ENCODE results near the gene MST1R.
"Not testable (repeated sequence)": the region's sequence is repeated elsewhere in the genome, so short reads cannot be mapped to it uniquely, and the experiment has no call there.

MST1R gene

DNA sequence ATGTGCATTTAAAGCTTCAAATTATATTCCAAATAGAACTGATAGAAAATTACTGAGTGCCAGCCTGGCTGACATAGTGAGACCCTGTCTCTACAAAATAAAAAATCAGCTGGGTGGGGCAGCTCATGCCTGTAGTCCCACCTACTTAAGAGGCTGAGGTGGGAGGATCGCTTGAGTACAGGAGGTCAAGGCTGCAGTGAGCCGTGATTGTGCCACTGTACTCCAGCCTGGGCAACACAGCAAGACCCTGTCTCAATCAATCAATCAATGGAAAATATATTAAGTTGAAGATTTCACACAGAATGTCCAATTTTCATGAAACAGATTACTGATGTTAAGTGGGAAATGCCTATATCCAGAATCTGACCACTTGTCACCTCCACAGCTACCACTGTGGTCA lies 21.8 kb upstream of the MST1R start:
- H3K4me1 ChIP-seq (ENCODE audit: insufficient read depth, low read length, severe bottlenecking), result peaks cover 21% of the 10 kb centered on the region

DNA sequence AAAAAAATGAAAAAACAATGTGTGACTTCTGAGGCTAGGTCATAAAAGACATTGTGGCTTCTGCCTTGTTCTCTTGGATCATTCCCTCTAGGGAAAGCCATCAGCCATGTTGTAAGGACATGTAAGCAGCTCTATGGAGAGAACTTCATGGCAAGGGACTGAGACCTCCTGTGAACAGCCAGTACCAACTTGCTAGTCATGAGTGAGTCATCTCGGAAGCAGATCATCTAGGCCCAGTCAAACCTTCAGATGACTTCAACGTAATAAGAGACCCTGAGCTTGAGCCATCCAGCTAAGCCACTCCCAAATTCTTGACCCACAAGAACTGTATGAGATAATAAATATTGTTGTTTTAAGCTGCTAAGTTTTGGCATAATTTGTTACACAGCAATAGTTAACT lies 21.0 kb upstream of the MST1R start:
- no peak overlapping the region for H3K4me2 ChIP-seq (ENCODE audit: low read length)
- H3K27ac ChIP-seq (ENCODE audit: low read depth, low read length, poor library complexity, severe bottlenecking), result no peak overlapping the region
- H3K36me3 ChIP-seq (ENCODE audit: insufficient read depth, low read length), result no peaks in the 10 kb centered on the region

More for the DNA sequence above, 21.8 kb upstream of the MST1R start:
- Histone ChIP-seq H3K36me3 (ENCODE audit: insufficient read depth, low read length) (no peaks in the 10 kb centered on the region), H3K9me3 (ENCODE audit: low read length) (no peaks in the 10 kb centered on the region), H3K9ac (ENCODE audit: low read length) (no peak overlapping the region), H3K9me2 (ENCODE audit: low read depth, low read length) (no peaks in the 10 kb centered on the region), H4K20me1 (ENCODE audit: insufficient read depth, low read length) (no peaks in the 10 kb centered on the region), H2AFZ (ENCODE audit: low read length) (no peak overlapping the region), H3K27ac (ENCODE audit: low read depth, low read length, poor library complexity, severe bottlenecking) (no peak overlapping the region), H3K4me3 (ENCODE audit: low read depth, low read length, poor library complexity, severe bottlenecking) (no peak overlapping the region), H3K27me3 (ENCODE audit: insufficient read depth, low read length) (no peaks in the 10 kb centered on the region), H3F3A (ENCODE audit: insufficient read depth, low read length) (no peaks in the 10 kb centered on the region), H3K4me2 (ENCODE audit: low read length) (no peak overlapping the region), H3K79me2 (ENCODE audit: insufficient read depth, low read length) (no peaks in the 10 kb centered on the region)
- TF ChIP-seq EZH2 (IDR thresholded peaks at IDR 0.05; ENCODE audit: borderline replicate concordance, low read length), result no peak
- TF ChIP-seq, protein P1, sequence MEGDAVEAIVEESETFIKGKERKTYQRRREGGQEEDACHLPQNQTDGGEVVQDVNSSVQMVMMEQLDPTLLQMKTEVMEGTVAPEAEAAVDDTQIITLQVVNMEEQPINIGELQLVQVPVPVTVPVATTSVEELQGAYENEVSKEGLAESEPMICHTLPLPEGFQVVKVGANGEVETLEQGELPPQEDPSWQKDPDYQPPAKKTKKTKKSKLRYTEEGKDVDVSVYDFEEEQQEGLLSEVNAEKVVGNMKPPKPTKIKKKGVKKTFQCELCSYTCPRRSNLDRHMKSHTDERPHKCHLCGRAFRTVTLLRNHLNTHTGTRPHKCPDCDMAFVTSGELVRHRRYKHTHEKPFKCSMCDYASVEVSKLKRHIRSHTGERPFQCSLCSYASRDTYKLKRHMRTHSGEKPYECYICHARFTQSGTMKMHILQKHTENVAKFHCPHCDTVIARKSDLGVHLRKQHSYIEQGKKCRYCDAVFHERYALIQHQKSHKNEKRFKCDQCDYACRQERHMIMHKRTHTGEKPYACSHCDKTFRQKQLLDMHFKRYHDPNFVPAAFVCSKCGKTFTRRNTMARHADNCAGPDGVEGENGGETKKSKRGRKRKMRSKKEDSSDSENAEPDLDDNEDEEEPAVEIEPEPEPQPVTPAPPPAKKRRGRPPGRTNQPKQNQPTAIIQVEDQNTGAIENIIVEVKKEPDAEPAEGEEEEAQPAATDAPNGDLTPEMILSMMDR (IDR thresholded peaks at IDR 0.05; ENCODE audit: low read length), result no peak

DNA sequence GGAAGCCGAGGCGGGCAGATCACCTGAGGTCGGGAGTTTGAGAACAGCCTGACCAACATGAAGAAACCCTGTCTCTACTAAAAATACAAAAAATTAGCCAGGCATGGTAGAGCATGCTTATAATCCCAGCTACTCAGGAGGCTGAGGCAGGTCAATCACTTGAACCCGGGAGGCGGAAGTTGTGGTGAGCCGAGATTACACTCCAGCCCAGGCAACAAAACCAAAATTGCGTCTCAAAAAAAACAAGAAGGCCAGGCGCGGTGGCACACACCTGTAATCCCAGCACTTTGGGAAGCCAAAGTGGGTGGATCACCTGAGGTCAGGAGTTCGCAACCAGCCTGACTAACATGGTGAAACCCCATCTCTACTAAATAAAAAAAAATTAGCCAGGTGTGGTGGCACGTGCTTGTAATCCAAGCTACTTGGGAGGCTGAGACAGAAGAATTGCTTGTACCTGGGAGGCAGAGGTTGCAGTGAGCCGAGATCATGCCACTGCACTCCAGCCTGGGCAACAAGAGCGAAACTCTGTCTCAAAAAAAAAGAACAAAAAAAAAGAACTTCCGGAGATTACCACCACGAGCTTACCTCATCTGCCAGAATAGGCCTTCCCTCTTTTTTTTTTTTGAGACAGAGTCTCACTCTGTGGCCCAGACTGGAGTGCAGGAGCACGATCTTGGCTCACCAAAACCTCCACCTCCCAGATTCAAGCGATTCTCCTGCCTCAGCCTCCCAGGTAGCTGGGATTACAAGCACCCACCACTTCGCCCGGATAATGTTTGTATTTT lies 14.3 kb upstream of the MST1R start:
- H2AFZ ChIP-seq (ENCODE audit: low read length); H3K79me2 ChIP-seq (ENCODE audit: insufficient read depth, low read length); H3K4me3 ChIP-seq (ENCODE audit: low read depth, low read length, poor library complexity, severe bottlenecking); H3K27ac ChIP-seq (ENCODE audit: low read depth, low read length, poor library complexity, severe bottlenecking); H4K20me1 ChIP-seq (ENCODE audit: insufficient read depth, low read length); H3K36me3 ChIP-seq (ENCODE audit: insufficient read depth, low read length); H3K4me1 ChIP-seq (ENCODE audit: insufficient read depth, low read length, severe bottlenecking); H3F3A ChIP-seq (ENCODE audit: insufficient read depth, low read length); H3K4me2 ChIP-seq (ENCODE audit: low read length); H3K27me3 ChIP-seq (ENCODE audit: insufficient read depth, low read length); H3K9me3 ChIP-seq (ENCODE audit: low read length); H3K9ac ChIP-seq (ENCODE audit: low read length); H3K9me2 ChIP-seq (ENCODE audit: low read depth, low read length): not testable (repeated sequence)

More for the DNA sequence above, 21.0 kb upstream of the MST1R start:
- no peaks in the 10 kb centered on the region for H3K27me3 ChIP-seq (ENCODE audit: insufficient read depth, low read length)
- no peaks in the 10 kb centered on the region for H3F3A ChIP-seq (ENCODE audit: insufficient read depth, low read length)
- H2AFZ ChIP-seq (ENCODE audit: low read length), result no peak overlapping the region
- TF ChIP-seq, protein P1 (IDR thresholded peaks at IDR 0.05; ENCODE audit: low read length), result no peak
- no peak for TF ChIP-seq EZH2 (IDR thresholded peaks at IDR 0.05; ENCODE audit: borderline replicate concordance, low read length)
- peaks cover 14% of the 10 kb centered on the region for H3K4me1 ChIP-seq (ENCODE audit: insufficient read depth, low read length, severe bottlenecking)
- no peaks in the 10 kb centered on the region for H4K20me1 ChIP-seq (ENCODE audit: insufficient read depth, low read length)
- H3K79me2 ChIP-seq (ENCODE audit: insufficient read depth, low read length), result no peaks in the 10 kb centered on the region
- H3K4me3 ChIP-seq (ENCODE audit: low read depth, low read length, poor library complexity, severe bottlenecking), result no peak overlapping the region
- H3K9me2 ChIP-seq (ENCODE audit: low read depth, low read length), result no peaks in the 10 kb centered on the region
- H3K9me3 ChIP-seq (ENCODE audit: low read length), result no peaks in the 10 kb centered on the region
- no peak overlapping the region for H3K9ac ChIP-seq (ENCODE audit: low read length)

DNA sequence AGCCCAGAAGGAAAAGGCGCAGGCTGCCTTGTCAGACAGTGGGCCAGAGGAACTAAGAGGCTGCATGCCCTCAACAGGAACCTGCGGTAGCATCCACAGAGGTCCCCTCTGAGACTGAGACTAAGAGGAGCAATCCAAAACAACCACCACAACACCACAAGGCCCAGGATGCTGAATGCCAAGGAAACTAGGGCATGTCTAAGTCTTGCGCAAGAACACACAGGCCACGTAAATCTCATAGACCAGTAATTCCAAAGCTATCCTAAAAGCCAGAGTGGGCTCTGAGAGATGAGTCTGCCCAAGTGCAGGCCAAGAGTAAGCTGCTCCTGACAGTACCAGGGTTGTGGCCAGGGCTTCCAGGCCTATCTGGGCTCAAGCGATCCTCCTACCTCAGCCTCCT lies 13.0 kb upstream of the MST1R start:
- Histone ChIP-seq H3K36me3 (ENCODE audit: insufficient read depth, low read length) (peaks cover 9% of the 10 kb centered on the region; the same call in 1 of the 2 replicates), H3K27me3 (ENCODE audit: insufficient read depth, low read length) (no peaks in the 10 kb centered on the region), H3F3A (ENCODE audit: insufficient read depth, low read length) (no peaks in the 10 kb centered on the region), H2AFZ (ENCODE audit: low read length) (no peak overlapping the region), H3K4me2 (ENCODE audit: low read length) (no peak overlapping the region), H3K79me2 (ENCODE audit: insufficient read depth, low read length) (no peaks in the 10 kb centered on the region), H3K9me2 (ENCODE audit: low read depth, low read length) (no peaks in the 10 kb centered on the region), H3K27ac (ENCODE audit: low read depth, low read length, poor library complexity, severe bottlenecking) (no peak overlapping the region), H4K20me1 (ENCODE audit: insufficient read depth, low read length) (no peaks in the 10 kb centered on the region), H3K4me1 (ENCODE audit: insufficient read depth, low read length, severe bottlenecking) (peaks cover 3% of the 10 kb centered on the region), H3K9ac (ENCODE audit: low read length) (no peak overlapping the region), H3K4me3 (ENCODE audit: low read depth, low read length, poor library complexity, severe bottlenecking) (no peak overlapping the region), H3K9me3 (ENCODE audit: low read length) (no peaks in the 10 kb centered on the region)
- TF ChIP-seq, protein P1 (IDR thresholded peaks at IDR 0.05; ENCODE audit: low read length), result no peak
- no peak for TF ChIP-seq EZH2 (IDR thresholded peaks at IDR 0.05; ENCODE audit: borderline replicate concordance, low read length)
